KOPT-K1 (cell line): ENCODE measurements around the gene KPNA6.
"Not testable (repeated sequence)": the region's sequence is repeated elsewhere in the genome, so short reads cannot be mapped to it uniquely, and the experiment has no call there.

ENCODE experiments used
- H3K27ac ChIP-seq: fragments of 200-600 bp; sonication (generic); 2 replicates; pipeline ENCODE4 v1.5.1; 2016; ENCODE audit warnings: antibody characterized with exemption, mild to moderate bottlenecking, low read depth, low read length; ENCODE audit not compliant: poor library complexity, severe bottlenecking
- H3K36me3 ChIP-seq: fragments of 200-600 bp; sonication (generic); 2 replicates; pipeline ENCODE4 v1.5.1; 2017; ENCODE audit warnings: antibody characterized with exemption, mild to moderate bottlenecking, low read length, moderate library complexity; ENCODE audit not compliant: insufficient read depth
- H3K9me3 ChIP-seq: fragments of 200-600 bp; sonication (generic); 2 replicates; pipeline ENCODE4 v1.5.1; 2017; ENCODE audit warnings: antibody characterized with exemption, low read length, mild to moderate bottlenecking; ENCODE audit not compliant: insufficient read depth, poor library complexity, severe bottlenecking

KPNA6 gene

DNA sequence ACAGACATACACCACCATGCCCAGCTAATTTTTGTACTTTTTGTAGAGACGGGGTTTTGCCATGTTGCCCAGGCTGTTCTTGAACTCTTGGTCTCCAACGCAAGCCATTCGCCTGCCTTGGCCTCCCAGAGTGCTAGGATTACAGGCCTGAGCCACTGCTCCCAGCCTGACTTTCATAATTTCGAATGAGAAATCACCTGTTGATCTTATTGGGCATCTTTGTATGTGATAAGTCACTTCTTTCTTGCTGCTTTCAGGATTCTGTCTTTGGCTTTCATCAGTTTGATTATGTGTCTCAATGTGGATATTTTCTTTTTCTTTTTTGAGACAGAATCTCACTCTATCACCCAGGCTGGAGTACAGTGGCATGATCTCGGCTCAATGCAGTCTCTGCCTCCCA, 39.9 kb downstream of the KPNA6 start:
- not testable (repeated sequence) for H3K27ac ChIP-seq
- peaks cover 22% of the 10 kb centered on the region for H3K36me3 ChIP-seq

DNA sequence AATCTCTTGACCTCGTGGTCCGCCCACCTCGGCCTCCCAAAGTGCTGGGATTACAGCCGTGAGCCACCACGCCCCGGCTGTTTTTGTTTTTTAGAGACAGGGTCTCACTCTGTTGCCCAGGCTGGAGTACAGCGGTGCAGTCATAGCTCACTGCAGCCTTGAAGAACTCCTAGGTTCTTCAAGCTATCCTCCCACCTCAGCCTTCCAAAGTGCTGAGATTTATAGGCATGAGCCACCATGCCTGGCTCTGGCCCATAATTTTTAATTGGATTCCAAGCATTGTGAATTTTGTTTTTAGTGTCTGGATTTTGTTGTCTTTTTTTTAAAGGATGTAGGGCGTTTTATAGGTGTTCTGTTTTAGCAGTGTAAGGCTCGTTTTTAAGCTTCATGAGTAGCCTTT, 43.0 kb downstream of the KPNA6 start:
- H3K9me3 ChIP-seq = peaks cover 18% of the 10 kb centered on the region
- peaks cover 38% of the 10 kb centered on the region for H3K36me3 ChIP-seq
- no peak overlapping the region for H3K27ac ChIP-seq

More for the DNA sequence above, 39.9 kb downstream of the KPNA6 start:
- peaks cover 18% of the 10 kb centered on the region for H3K9me3 ChIP-seq

GRCh38 chr1:32151319-32151787, 43.5 kb downstream of the KPNA6 start:
- Histone ChIP-seq H3K27ac (no peak overlapping the region), H3K36me3 (peaks cover 43% of the 10 kb centered on the region)

DNA sequence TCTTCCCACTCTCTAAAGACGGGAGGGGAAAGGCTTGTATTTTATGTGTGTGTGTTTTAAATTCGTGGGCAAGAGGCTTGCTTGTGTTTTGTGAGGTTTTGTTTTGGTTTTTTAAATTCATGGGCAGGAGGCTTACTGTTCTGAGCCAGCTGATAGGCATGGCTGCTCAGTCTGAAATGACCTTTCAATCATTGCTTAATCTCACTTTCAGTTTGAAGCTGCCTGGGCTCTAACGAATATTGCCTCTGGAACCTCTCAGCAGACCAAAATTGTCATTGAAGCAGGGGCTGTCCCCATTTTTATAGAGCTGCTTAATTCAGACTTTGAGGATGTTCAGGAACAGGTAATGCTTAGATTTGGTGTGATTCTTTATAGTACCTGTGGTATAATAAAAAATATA, 51.3 kb downstream of the KPNA6 start:
- no peak overlapping the region for H3K27ac ChIP-seq
- peaks cover 97% of the 10 kb centered on the region for H3K36me3 ChIP-seq
- no peaks in the 10 kb centered on the region for H3K9me3 ChIP-seq

More at GRCh38 chr1:32151319-32151787, 43.5 kb downstream of the KPNA6 start:
- peaks cover 18% of the 10 kb centered on the region for H3K9me3 ChIP-seq

DNA sequence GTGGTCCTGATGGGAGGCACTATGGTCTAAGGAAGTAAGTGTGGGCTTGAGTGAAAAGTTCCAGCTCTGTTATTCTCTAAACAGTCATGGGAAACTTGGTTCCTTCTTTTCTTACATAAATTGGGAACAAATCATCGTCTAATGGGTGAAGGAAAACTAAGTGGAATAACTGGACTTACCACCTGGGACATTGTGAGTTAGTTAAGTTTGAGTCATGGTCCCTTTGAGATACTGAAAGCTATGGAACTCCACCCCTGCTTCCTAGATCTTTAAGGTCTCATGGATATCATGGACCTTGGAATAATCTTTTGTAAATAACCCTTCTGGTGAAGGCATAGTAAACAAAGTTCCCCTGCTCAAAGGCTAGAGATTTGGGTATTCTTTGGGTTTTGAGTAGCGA, 55.5 kb downstream of the KPNA6 start:
- Histone ChIP-seq H3K36me3 (peaks cover 91% of the 10 kb centered on the region), H3K9me3 (no peaks in the 10 kb centered on the region), H3K27ac (no peak overlapping the region)

DNA sequence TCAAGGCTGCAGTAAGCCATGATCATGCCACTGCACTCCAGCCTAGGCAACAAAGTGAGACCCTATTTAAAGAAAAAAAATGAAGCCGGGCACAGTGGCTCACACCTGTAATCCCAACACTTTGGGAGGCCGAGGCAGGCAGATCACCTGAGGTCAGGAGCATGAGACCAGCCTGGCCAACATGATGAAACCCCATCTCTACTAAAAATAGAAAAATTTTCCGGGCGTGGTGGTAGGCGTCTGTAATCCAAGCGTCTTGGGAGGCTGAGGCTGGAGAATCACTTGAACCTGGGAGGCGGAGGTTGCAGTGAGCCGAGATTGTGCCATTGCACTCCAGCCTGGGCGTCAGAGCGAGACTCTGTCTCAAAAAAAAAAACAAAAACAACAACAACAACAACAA, 57.8 kb downstream of the KPNA6 start:
- peaks cover 90% of the 10 kb centered on the region for H3K36me3 ChIP-seq
- H3K27ac ChIP-seq, H3K9me3 ChIP-seq: not testable (repeated sequence)

GRCh38 chr1:32170991-32171390, 63.1 kb downstream of the KPNA6 start:
- Histone ChIP-seq H3K36me3 (peaks cover 87% of the 10 kb centered on the region), H3K9me3 (no peaks in the 10 kb centered on the region), H3K27ac (no peak overlapping the region)

GRCh38 chr1:32172621-32173245, 64.9 kb downstream of the KPNA6 start:
- Histone ChIP-seq H3K27ac (peak overlapping the region; percentile 21), H3K36me3 (peaks cover 73% of the 10 kb centered on the region)

GRCh38 chr1:32178380-32179192, 70.7 kb downstream of the KPNA6 start:
- Histone ChIP-seq H3K27ac (peak overlapping the region; percentile 88), H3K36me3 (peaks cover 48% of the 10 kb centered on the region), H3K9me3 (no peaks in the 10 kb centered on the region)

More at GRCh38 chr1:32172621-32173245, 64.9 kb downstream of the KPNA6 start:
- no peaks in the 10 kb centered on the region for H3K9me3 ChIP-seq

DNA sequence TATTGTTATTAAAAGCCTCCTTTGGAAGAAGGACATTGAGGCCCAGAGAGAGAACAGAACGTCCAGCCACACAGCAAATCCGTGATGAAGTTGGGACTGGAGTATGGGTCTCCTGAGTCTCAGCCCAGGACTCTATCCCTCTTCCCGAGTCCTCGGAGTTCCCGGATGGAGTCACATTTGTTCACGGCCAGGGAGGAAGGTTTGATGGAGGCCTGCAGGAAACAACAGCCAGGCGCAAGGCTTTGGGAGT, 71.3 kb downstream of the KPNA6 start:
- Histone ChIP-seq H3K27ac (peak overlapping the region; percentile 88), H3K9me3 (no peaks in the 10 kb centered on the region), H3K36me3 (peaks cover 48% of the 10 kb centered on the region)

- Histone ChIP-seq H3K9me3 (no peaks in the 10 kb centered on the region), H3K36me3 (peaks cover 48% of the 10 kb centered on the region), H3K27ac (peak within 1 kb of the TSS; percentile 88)
Observed at GRCh38 chr1:32179443-32180185, 71.8 kb downstream of the KPNA6 start, which contains the start of gene TXLNA. TSS of gene TXLNA (plus strand) at chr1:32179675. CDS start at chr1:32180346, 671 bp downstream.

DNA sequence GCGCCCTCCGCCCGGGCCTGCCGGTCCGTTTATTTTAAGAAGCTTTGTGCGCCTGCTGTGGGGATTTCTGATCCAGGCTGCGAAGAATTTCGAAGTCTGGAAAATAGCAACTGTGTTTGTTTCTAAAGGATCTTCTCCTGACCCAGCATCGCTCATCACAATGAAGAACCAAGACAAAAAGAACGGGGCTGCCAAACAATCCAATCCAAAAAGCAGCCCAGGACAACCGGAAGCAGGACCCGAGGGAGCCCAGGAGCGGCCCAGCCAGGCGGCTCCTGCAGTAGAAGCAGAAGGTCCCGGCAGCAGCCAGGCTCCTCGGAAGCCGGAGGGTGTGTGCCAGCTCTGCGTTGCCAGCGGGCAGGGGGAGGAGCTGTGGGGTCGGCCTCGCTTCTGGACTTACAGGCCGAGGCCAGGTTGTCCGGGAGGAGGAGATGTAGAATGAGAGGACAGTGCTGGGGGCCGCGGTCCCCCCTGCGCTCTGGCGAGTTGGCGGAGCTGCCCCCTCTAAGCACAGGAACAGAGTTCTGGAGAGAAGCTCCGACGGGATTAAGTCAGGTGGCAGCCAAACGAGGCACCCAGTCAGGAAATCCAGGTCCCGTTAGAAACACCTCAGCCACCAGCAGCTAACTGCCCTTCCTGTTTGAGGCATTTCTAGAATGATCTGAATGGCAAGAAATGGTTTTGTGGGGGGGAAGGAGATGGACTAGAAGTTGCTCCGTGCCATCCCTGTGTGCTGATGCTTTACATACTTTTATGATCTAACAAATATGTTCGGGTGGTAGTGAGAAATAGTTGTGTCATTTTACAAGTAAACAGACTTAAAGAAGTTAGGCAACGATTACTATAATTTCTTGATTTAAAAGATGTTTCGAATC, 72.6 kb downstream of the KPNA6 start:
- Histone ChIP-seq H3K9me3 (no peaks in the 10 kb centered on the region), H3K36me3 (peaks cover 50% of the 10 kb centered on the region), H3K27ac (peak overlapping the region; percentile 88)

- H3K27ac ChIP-seq = peak overlapping the region; percentile 88
- no peaks in the 10 kb centered on the region for H3K9me3 ChIP-seq
- H3K36me3 ChIP-seq = peaks cover 56% of the 10 kb centered on the region
Observed at GRCh38 chr1:32181065-32181464, 73.2 kb downstream of the KPNA6 start.

- H3K27ac ChIP-seq = peak overlapping the region; percentile 88
- peaks cover 61% of the 10 kb centered on the region for H3K36me3 ChIP-seq
Observed at GRCh38 chr1:32181563-32181962, 73.7 kb downstream of the KPNA6 start.

More at GRCh38 chr1:32181563-32181962, 73.7 kb downstream of the KPNA6 start:
- no peaks in the 10 kb centered on the region for H3K9me3 ChIP-seq
